ENCODE data around the gene GPR158. TPM values are rescaled to one million over a fixed set of nuclear protein-coding genes. Genes with fewer than 3 reads are reported as not detected.

Gene GPR158
- total and polyA plus RNA-seq, 8 donors, result 0.06 to 1.2 (median 0.24) TPM

GRCh38 chr10:25547382-25547781 lies 372.6 kb downstream of the GPR158 start:
- intact Hi-C loops (cut with DNase I), result no loop called here
- no peak for FAIRE-seq
- no peak for ATAC-seq

GRCh38 chr10:25552283-25552919 lies 377.6 kb downstream of the GPR158 start:
- TF ChIP-seq CTCF (IDR thresholded peaks at IDR 0.05), result no peak
- no peaks in the 10 kb centered on the region for H3K36me3 ChIP-seq
- no peak overlapping the region for H3K4me3 ChIP-seq
- ATAC-seq (no peak), DNase-seq (no peak), FAIRE-seq (no peak)
- 65 to 77% methylated on average over 5 of the region's 5 CpGs for WGBS, 2 donors
- H3K4me1 ChIP-seq, result no peaks in the 10 kb centered on the region
- intact Hi-C loops (cut with DNase I), result no loop called here
- H3K27me3 ChIP-seq, result peaks cover 0 to 7% (median 0%) of the 10 kb centered on the region in 4 donors
- H3K9me3 ChIP-seq, result no peaks in the 10 kb centered on the region
- no peak overlapping the region for H3K27ac ChIP-seq

More at GRCh38 chr10:25547382-25547781, 372.6 kb downstream of the GPR158 start:
- no peaks in the 10 kb centered on the region for H3K27me3 ChIP-seq
- no peaks in the 10 kb centered on the region for H3K4me1 ChIP-seq
- no peak for TF ChIP-seq CTCF (IDR thresholded peaks at IDR 0.05)
- no peak overlapping the region for H3K27ac ChIP-seq
- DNase-seq, result no peak
- H3K4me3 ChIP-seq, result no peak overlapping the region
- no peaks in the 10 kb centered on the region for H3K36me3 ChIP-seq
- H3K9me3 ChIP-seq, result no peaks in the 10 kb centered on the region
- 43 to 75% methylated on average over 4 of the region's 4 CpGs for WGBS, 2 donors

GRCh38 chr10:25555865-25556264 lies 381.1 kb downstream of the GPR158 start:
- Histone ChIP-seq H3K27me3 (peaks cover 0 to 7% (median 0%) of the 10 kb centered on the region in 4 donors), H3K27ac (no peak overlapping the region), H3K4me3 (no peak overlapping the region), H3K4me1 (no peaks in the 10 kb centered on the region), H3K36me3 (no peaks in the 10 kb centered on the region), H3K9me3 (no peaks in the 10 kb centered on the region)
- no peak for FAIRE-seq
- ATAC-seq, result no peak
- intact Hi-C loops (cut with DNase I), result no loop called here
- whole genome bisulfite sequencing, 2 donors, result 60 to 73% methylated on average over 5 of the region's 5 CpGs
- no peak for TF ChIP-seq CTCF (IDR thresholded peaks at IDR 0.05)
- DNase-seq, result no peak

GRCh38 chr10:25556457-25556856 lies 381.7 kb downstream of the GPR158 start:
- ATAC-seq, result no peak
- Histone ChIP-seq H3K4me3 (no peak overlapping the region), H3K36me3 (no peaks in the 10 kb centered on the region), H3K4me1 (no peaks in the 10 kb centered on the region), H3K27ac (no peak overlapping the region), H3K27me3 (peaks cover 0 to 7% (median 0%) of the 10 kb centered on the region in 4 donors), H3K9me3 (no peaks in the 10 kb centered on the region)
- FAIRE-seq, result no peak
- intact Hi-C loops (cut with DNase I), result no loop called here
- TF ChIP-seq CTCF (IDR thresholded peaks at IDR 0.05), result no peak
- WGBS, 2 donors, result 47 to 51% methylated on average over 5 of the region's 5 CpGs
- DNase-seq, result no peak

- WGBS, 2 donors, result 41 to 52% methylated on average over 3 of the region's 3 CpGs
- Histone ChIP-seq H3K9me3 (no peaks in the 10 kb centered on the region), H3K27me3 (peaks cover 0 to 7% (median 0%) of the 10 kb centered on the region in 4 donors), H3K4me1 (no peaks in the 10 kb centered on the region), H3K4me3 (no peak overlapping the region), H3K36me3 (no peaks in the 10 kb centered on the region), H3K27ac (no peak overlapping the region)
- ATAC-seq (no peak), DNase-seq (no peak), FAIRE-seq (no peak)
- TF ChIP-seq CTCF (IDR thresholded peaks at IDR 0.05), result no peak
- intact Hi-C loops (cut with DNase I), result no loop called here
Measured at GRCh38 chr10:25557136-25557535, 382.3 kb downstream of the GPR158 start.
